HG03135 (cell line): ENCODE data around the gene ZNF768.
"Not testable (repeated sequence)": the region's sequence is repeated elsewhere in the genome, so short reads cannot be mapped to it uniquely, and the experiment has no call there.

Experiments used
- ATAC-seq: cut with Tn5 transposase; IDR thresholded peaks from one replicate; pipeline ENCODE4 v1.9.1; 2021; ENCODE audit warnings: mild to moderate bottlenecking, moderate library complexity; ENCODE audit not compliant: unreplicated experiment

Gene ZNF768

GRCh38 chr16:30556125-30556473 lies 29.7 kb upstream of the ZNF768 start:
- ATAC-seq: no peak

DNA sequence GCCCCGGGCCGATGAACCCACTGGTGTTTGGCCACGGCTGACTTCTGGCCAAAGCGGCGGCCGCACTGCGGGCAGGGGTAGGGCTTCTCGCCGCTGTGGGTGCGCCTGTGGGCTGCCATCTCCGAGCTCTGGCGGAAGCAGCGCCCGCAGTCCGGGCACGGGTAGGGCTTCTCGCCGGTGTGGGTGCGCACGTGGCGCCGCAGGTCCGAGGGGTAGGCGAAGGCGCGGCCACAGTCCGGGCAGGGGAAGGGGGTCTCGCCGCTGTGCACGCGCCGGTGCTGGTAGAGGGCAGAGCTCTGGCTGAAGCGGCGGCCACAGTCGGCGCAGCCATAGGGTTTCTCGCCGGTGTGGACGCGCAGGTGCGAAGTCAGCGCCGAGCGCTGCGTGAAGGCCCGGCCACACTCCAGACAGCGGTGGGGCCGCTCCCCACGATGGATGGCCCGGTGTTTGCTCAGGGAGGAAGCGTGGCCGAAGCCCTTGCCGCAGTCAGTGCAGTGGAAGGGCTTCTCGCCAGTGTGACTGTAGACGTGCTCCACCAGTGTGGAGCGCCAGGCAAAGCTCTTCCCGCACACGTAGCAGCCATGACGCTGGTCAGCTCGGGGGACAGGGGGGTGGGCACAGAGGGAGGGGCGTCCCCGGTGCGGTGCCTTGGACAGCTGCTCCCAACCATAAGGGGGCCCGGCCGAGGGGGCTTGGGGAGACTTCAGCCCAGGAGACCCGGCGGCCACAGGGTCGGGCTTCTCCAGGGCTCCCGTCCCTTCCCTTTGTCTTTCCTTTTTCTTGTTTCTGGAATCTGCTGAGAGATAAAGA lies 29.2 kb upstream of the ZNF768 start:
- no peak for ATAC-seq

GRCh38 chr16:30554557-30555314 lies 28.4 kb upstream of the ZNF768 start:
- no peak for ATAC-seq

- ATAC-seq: no peak
These were observed 27.1 kb upstream of the ZNF768 start for GRCh38 chr16:30553393-30553899.

DNA sequence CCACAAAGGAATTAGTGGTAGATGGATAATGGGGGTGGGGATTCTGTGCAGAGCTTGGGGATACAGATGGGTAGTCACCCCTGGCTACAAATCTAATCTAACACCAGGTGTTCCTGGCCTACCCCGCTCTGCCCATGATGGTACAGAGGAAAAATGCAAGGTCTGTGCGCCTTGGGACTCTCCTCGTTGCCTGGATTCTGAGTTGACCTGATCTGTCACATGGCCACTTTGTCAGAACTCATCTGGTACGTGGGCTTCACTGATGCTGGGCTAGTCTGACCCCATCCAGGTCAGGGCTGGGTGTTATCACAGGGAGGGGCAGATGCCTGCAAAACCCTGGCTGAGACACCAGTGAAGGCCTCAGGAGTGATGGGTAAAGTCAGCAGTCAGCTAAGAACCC lies 26.6 kb upstream of the ZNF768 start:
- ATAC-seq: no peak

DNA sequence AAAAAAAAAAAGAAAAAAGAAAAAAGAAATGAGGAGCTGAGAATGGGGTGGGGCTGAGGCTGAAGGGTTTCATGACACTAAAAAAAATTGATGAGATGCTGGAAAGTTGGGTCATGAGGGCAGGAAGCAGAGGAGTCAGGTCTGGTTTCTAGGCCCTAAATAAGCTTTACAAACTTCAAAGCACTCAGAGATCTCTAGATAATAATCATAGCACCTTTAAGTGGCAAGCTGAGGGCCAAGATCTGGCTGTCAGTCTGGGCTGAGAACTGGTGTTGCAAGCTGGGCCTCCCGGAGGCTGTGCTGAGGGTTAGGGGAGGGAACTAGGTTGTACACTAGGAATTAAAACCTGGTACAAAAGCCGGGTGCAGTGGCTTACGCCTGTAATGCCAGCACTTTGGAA lies 25.4 kb upstream of the ZNF768 start:
- ATAC-seq: no peak

DNA sequence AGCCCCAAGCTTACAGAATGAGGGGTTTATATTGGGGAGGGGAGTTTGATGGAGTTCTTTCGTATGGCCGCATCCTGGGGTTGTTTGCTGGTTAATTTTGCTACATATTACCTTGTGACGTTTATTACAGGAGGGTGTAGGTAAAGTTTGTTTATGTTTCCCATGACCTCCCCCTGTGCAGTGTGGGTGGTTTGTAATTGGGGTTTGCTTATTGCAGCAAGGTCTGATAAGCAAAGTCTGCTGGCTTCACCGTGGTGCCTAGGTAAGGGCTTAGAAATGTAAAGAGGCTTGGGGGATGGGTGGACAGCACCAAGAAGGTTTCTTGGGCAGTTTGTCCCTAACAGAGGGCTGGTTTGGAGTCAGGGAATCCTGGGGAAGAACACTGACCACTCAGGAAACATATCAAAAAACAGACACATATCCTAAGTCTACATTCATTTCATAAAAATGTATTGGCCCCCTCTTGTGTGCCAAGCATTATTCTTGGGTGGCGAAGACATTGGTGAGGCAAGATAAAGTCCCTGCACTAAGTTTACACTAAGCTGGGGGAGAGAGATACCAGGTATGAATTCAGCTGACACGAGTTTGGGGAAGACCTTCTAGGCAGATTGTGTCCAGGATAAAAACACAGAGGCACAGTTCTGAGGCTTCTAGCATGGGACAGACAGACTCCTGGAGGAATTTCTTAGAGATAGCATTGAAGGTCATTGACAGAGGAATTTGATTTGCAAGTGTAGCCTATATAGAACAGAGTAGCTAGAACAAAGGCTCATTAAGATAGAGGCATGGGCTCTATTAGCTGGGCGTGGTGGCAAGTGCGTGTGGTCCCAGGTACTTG lies 22.3 kb upstream of the ZNF768 start:
- no peak for ATAC-seq

DNA sequence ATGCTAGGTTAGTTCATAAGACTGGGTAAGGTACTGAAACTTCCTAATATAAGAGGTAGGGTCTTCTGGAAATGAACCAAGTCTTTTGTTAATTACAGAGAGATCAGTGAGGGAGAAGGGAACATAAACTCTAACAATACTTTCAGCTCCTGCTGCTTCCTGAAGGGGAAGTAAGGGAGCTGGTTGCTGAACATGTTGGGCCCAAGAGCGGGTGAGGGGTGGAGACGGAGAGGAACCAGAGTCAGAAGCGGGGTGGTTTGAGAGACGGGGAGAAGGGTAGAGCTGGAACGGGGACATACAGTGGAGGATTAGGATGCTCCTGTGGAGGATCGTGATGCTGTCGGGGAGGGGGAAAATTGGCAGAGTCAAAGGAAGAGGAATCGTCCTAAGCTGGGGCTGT lies 19.7 kb upstream of the ZNF768 start:
- ATAC-seq: no peak

GRCh38 chr16:30543067-30543466 lies 16.7 kb upstream of the ZNF768 start:
- no peak for ATAC-seq

DNA sequence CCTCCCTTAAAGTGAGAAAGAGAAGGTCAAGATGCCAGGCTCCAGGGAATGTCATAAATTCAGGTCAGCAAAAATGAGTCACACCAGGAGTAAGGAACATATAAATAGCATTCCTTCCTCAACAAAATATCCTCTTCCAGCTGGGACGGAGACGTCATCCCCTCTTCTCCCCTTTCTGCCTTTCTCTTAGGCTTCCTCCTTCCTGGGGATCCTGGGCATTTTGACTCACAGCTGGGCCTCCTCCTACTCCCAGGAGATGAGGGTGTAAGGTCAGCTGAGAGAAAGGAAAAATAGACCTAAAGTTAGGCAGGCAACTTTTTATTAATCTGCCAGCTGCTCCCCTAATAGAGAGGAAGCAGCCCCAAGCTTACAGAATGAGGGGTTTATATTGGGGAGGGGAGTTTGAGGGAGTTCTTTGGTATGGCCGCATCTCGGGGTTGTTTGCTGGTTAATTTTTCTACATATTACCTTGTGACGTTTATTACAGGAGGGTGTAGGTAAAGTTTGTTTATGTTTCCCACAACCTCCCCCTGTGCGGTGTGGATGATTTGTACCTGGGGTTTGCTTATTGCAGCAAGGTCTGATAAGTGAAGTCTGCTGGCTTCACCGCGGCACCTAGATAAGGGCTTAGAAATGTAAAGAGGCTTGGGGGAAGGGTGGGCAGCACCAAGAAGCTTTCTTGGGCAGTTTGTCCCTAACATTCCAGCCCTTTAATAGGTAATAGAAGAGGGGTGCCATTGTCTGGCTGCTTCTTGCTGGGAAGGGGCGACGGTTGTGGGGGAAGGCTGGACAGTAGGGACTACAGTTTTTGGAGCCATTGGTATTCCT lies 15.3 kb upstream of the ZNF768 start:
- ATAC-seq: no peak

- ATAC-seq: not testable (repeated sequence)
These were observed 14.6 kb upstream of the ZNF768 start for GRCh38 chr16:30540916-30541464.

DNA sequence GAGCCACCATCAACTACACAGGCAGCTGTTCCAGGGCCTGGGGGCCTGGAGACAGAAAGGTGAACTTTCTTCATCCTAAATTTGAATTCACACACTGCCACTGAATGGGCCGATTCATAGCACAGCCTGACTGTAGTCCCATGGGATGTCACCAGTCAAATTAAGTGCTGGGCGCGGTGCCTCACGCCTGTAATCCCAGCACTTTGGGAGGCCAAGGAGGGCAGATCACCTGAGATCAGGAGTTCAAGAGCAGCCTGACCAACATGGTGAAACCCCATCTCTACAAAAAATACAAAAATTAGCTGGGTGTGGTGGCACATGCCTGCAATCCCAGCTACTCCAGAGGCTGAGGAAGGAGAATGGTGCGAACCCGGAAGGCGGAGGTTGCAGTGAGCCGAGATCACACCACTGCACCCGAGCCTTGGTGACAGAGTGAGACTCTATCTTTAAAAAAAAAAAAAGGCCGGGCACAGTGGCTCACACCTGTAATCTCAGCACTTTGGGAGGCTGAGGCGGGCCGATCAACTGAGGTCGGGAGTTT lies 13.7 kb upstream of the ZNF768 start:
- not testable (repeated sequence) for ATAC-seq

DNA sequence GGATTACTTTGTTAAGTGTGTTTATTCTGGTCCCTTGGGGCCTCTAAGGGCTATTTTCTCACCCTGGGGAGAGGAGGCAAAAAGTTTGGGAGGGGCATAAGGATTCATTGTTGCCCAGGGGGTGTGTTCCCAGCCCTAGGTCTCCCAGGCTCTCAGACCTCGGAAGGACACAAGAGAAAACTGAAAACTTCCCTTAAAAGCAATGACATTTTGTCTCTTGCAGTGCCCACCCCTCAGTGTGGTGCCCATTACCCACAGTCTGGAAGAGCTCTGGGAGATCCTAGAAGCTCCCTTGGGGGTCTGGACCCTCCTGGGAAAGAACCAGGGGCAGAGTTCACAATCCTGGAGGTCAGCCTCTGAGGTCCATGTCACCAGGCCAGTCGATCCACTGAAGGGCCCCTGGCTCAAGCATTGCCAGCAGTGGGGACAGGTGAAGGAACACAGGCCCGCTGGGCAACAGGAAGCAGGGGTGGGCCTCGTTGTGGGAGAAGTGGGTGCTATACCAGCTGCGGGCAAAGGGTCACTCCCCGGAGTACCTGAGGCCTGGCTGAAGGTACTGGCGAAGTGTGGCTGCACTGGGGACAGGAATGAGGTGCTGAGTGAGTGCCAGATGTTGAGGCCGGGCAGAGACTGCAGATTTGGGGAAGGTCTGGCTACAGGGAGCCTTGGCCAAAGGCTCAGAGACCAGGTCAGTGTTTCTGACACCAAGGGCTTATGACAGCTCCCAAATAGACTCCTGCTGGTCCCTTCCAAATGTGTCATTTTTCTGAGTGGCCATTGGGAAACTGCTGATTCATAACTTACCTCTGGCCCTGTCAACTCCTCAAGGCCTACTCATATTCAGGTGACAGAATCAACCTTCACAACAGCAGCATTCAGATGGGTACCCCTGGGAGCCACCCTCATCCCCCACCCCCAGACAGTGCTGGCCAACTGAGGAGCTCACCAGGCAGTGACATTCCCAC lies 12.9 kb upstream of the ZNF768 start:
- ATAC-seq: no peak

DNA sequence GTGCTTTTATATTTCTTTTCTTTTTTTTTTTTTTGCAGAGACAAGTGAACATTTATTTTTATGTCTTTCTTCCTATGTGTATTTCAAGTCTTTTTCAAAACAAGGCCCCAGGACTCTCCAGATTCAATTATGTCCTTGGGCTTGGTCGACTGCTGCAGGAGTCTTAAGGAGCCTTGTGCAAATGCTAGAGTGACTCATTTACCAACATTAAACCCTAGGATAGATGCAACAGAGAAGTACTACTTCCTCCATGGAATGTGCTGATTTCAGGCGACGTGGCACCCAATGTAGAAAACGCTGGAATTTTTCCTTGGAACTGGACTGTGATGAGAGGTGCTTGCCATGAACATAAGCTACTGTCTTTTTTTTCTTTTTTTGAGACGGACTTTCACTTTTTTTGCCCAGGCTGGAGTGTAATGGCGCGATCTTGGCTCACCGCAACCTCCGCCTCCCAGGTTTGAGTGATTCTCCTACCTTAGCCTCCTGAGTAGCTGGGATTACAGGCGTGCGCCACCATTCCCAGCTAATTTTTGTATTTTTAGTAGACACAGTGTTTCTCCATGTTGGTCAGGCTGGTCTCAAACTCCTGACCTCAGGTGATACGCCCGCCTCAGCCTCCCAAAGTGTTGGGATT lies 10.1 kb upstream of the ZNF768 start:
- ATAC-seq: not testable (repeated sequence)

DNA sequence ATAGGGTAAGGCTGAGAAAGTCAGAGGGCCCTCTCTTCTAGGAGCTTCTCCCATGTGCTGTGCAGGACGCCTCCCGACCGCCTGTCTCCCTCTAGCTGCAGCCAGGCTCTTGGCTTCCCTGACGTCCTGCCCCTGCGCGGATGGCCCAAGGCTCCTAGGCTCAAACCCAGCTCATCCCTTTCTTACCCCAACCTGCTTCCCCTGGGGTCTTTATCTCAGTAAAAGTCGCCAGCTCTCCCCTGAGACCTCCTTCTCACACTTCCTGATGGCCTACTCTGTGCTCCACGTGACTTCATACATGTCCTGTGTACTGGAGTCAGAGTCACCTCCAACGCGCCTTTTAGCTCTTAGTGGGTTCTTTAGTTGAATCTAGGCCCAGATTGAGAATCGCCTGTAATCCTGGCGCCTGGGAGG lies 9.4 kb upstream of the ZNF768 start:
- ATAC-seq: peak; percentile 44

DNA sequence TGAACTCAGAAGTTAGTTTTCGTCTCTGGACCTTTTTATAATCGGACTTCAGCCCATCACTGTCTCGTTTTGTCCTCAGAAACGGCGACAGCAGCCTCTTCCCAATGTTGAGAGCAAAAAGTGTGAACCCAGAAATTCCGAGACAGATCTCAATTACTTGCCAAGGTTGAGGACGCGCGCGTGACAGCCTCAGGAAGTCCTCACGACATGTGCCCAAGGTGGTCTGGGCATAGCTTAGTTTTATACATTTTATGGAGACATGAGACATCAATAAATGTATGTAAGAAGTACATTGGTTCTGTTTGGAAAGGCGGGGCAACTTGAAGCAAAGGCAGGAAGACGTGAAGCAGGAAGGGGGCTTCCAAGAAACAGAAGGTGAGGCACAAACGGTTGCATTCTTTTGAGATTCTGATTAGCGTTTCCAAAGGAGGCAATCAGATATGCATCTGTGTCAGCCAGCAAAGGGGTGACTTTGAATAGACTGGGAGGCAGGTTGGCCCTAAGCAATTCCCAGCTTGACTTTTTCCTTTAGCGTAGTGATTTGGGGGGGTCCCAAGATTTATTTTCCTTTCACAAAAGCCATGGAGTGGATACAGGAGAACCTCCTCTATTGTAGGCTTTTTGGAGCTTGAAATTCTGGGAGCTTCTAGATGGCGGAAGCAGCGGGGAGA lies 8.9 kb upstream of the ZNF768 start:
- ATAC-seq: no peak

- ATAC-seq: no peak
These were observed 8.2 kb upstream of the ZNF768 start, which contains the start of gene ZNF747 for GRCh38 chr16:30534368-30535105. ZNF747 (minus strand) TSS chr16:30534858; CDS start chr16:30534679, 179 bp downstream.
